Endodermal cell (in vitro differentiated cells): ENCODE measurements around the gene CWC27. TPM values are rescaled to one million over a fixed set of nuclear protein-coding genes. Genes with fewer than 3 reads are reported as not detected.
A peak's percentile ranks its signal among the peaks of the same experiment; 100 is the strongest.

Experiments used
- DNase-seq: peaks from one replicate; pipeline ENCODE4 v3.0.0-alpha.2; 2017
- H3K27ac ChIP-seq: 2 replicates; pipeline ENCODE4 v1.5.1; 2013; ENCODE audit warnings: mild to moderate bottlenecking, low read depth, low read length, moderate library complexity
- H3K27me3 ChIP-seq: 2 replicates; pipeline ENCODE4 v1.6.1; 2013; ENCODE audit warnings: mild to moderate bottlenecking, low read length, moderate library complexity; ENCODE audit not compliant: insufficient read depth, control insufficient read depth, poor library complexity, severe bottlenecking
- H3K36me3 ChIP-seq: 2 replicates; pipeline ENCODE4 v1.7.0; 2013; ENCODE audit warnings: mild to moderate bottlenecking, low read length, moderate library complexity; ENCODE audit not compliant: control insufficient read depth, insufficient read depth
- H3K4me1 ChIP-seq: one replicate; pipeline ENCODE4 v1.7.0; 2013; ENCODE audit warnings: low read length; ENCODE audit not compliant: control insufficient read depth, insufficient read depth
- H3K4me3 ChIP-seq: 2 replicates; pipeline ENCODE4 v1.5.1; 2013; ENCODE audit warnings: mild to moderate bottlenecking, low read length, moderate library complexity
- H3K9ac ChIP-seq: 2 replicates; pipeline ENCODE4 v1.6.1; 2013; ENCODE audit warnings: mild to moderate bottlenecking, low read length, moderate library complexity; ENCODE audit not compliant: poor library complexity, severe bottlenecking; ENCODE audit errors: extremely low read depth
- H3K9me3 ChIP-seq: 2 replicates; pipeline ENCODE4 v1.6.1; 2013; ENCODE audit warnings: mild to moderate bottlenecking, low read length, moderate library complexity; ENCODE audit not compliant: control insufficient read depth
- H3K27ac Mint-ChIP-seq: 2 replicates; pipeline ENCODE4 v1.8.0; 2020; ENCODE audit warnings: mixed read lengths
- H3K27me3 Mint-ChIP-seq: 2 replicates; pipeline ENCODE4 v1.8.0; 2021; ENCODE audit warnings: mild to moderate bottlenecking, mixed read lengths; ENCODE audit not compliant: insufficient read depth
- H3K36me3 Mint-ChIP-seq: 2 replicates; pipeline ENCODE4 v1.8.0; 2020; ENCODE audit warnings: low read depth, mixed read lengths
- H3K4me1 Mint-ChIP-seq: 2 replicates; pipeline ENCODE4 v1.8.0; 2020; ENCODE audit warnings: mixed read lengths
- H3K4me3 Mint-ChIP-seq: 2 replicates; pipeline ENCODE4 v1.8.0; 2020; ENCODE audit warnings: mild to moderate bottlenecking, moderate library complexity, mixed read lengths
- H3K9me3 Mint-ChIP-seq: 2 replicates; pipeline ENCODE4 v1.8.0; 2020; ENCODE audit warnings: mild to moderate bottlenecking, mixed read lengths
- WGBS, 2 experiments: methylation state at CpG; one replicate each; pipeline versions ENCODE4 v1.1.5 to v1.1.7; 2013; ENCODE audit warnings: missing lambda C conversion rate in 2 of 2, mixed read lengths in 1 of 2; ENCODE audit not compliant: insufficient coverage in 1 of 2, insufficient read length in 1 of 2; 5-methylcytosine and 5-hydroxymethylcytosine counted together
- total RNA-seq, 2 donors: library from RNA; stranded (reverse); fragmentation: NEBNext Ultra II Directional in 1 of 2; extraction: Animal tissue kit (Norgen Biotek cat#: 25700) in 1 of 2; gene quantifications; 2 replicates in 1 of 2; 3 replicates in 1 of 2; pipeline ENCODE4 v1.2.1, GENCODE V29; 2021
- TF ChIP-seq, protein P1 (sequence below): fragments of 200-600 bp; sonication (generic); conservative IDR thresholded peaks from 2 replicates; pipeline ENCODE4 v1.5.0; 2021; ENCODE audit warnings: antibody characterized with exemption, mild to moderate bottlenecking

Gene CWC27
- total RNA-seq, 2 donors from 2014 or later = 69.1 to 74.8 TPM

DNA sequence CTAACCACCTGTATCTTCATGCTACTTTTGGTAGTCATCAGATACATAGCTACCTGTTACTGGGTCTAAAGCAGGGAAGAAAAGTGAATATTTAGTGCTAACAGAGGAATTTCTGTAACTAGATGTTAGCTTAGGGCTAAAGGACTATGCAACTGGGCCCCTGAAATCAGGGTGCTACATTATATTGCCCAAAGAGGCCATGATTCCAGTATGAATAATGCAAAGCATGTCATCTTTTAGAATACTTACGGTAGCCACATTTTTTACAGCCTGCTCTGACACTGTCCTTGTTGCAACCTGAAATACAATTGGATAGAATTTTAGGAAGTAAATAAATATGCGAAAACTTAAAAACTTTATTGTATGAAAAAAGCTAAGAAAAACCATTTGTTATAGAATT is 14.7 kb upstream of the CWC27 start:
- Mint-ChIP-seq H3K9me3 (peaks cover 4% of the 10 kb centered on the region), H3K27me3 (no peaks in the 10 kb centered on the region), H3K27ac (no peak overlapping the region), H3K36me3 (peaks cover 73% of the 10 kb centered on the region), H3K4me3 (no peak overlapping the region), H3K4me1 (peaks cover 13% of the 10 kb centered on the region)
- Histone ChIP-seq H3K27ac (no peak overlapping the region), H3K36me3 (peaks cover 82% of the 10 kb centered on the region), H3K27me3 (no peaks in the 10 kb centered on the region), H3K9me3 (peaks cover 23% of the 10 kb centered on the region), H3K4me1 (peaks cover 5% of the 10 kb centered on the region), H3K4me3 (no peak overlapping the region), H3K9ac (no peak overlapping the region)
- no peak for DNase-seq
- TF ChIP-seq, protein P1, sequence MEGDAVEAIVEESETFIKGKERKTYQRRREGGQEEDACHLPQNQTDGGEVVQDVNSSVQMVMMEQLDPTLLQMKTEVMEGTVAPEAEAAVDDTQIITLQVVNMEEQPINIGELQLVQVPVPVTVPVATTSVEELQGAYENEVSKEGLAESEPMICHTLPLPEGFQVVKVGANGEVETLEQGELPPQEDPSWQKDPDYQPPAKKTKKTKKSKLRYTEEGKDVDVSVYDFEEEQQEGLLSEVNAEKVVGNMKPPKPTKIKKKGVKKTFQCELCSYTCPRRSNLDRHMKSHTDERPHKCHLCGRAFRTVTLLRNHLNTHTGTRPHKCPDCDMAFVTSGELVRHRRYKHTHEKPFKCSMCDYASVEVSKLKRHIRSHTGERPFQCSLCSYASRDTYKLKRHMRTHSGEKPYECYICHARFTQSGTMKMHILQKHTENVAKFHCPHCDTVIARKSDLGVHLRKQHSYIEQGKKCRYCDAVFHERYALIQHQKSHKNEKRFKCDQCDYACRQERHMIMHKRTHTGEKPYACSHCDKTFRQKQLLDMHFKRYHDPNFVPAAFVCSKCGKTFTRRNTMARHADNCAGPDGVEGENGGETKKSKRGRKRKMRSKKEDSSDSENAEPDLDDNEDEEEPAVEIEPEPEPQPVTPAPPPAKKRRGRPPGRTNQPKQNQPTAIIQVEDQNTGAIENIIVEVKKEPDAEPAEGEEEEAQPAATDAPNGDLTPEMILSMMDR = no peak
- WGBS, 2 experiments = 67 to 98% methylated on average over 1 to 2 of the region's 2 CpGs

DNA sequence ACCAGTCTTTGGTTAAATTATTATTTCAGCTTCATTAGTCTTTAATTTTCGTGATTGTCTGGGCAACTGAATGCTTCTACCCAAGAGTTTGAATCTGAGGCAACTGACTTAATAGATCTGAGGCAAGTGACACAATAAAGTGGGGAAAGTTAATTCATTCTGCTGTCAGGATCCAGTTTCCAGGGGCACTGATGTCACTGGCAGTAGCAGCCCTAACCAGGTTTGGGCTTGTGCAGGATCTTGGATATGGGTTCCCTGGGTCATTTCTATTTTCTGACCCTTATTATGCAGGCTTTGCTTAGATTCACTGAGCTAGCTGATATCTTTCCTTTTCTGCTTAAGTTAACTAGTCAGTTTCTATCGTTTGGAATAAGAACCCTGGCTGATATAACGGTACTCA is 9.8 kb upstream of the CWC27 start:
- peaks cover 4% of the 10 kb centered on the region for H3K9me3 Mint-ChIP-seq
- no peak overlapping the region for H3K27ac Mint-ChIP-seq
- no peaks in the 10 kb centered on the region for H3K27me3 Mint-ChIP-seq
- H3K36me3 Mint-ChIP-seq = peaks cover 47% of the 10 kb centered on the region
- peaks cover 65% of the 10 kb centered on the region for H3K36me3 ChIP-seq
- DNase-seq = no peak
- peak overlapping the region; percentile 8 for H3K27ac ChIP-seq
- TF ChIP-seq, protein P1 = no peak
- peaks cover 24% of the 10 kb centered on the region for H3K4me1 ChIP-seq
- 90 to 100% methylated on average over 3 of the region's 3 CpGs for WGBS, 2 experiments
- H3K4me3 ChIP-seq = peak overlapping the region; percentile 54
- H3K4me3 Mint-ChIP-seq = no peak overlapping the region
- H3K27me3 ChIP-seq = no peaks in the 10 kb centered on the region
- H3K9me3 ChIP-seq = peaks cover 10% of the 10 kb centered on the region
- H3K4me1 Mint-ChIP-seq = peaks cover 32% of the 10 kb centered on the region
- no peak overlapping the region for H3K9ac ChIP-seq

GRCh38 chr5:64759960-64760660 is 8.6 kb upstream of the CWC27 start:
- no peaks in the 10 kb centered on the region for H3K27me3 ChIP-seq
- Mint-ChIP-seq H3K4me3 (no peak overlapping the region), H3K9me3 (peaks cover 2% of the 10 kb centered on the region), H3K27ac (peak overlapping the region; percentile 74), H3K36me3 (peaks cover 40% of the 10 kb centered on the region), H3K4me1 (peaks cover 38% of the 10 kb centered on the region), H3K27me3 (no peaks in the 10 kb centered on the region)
- H3K27ac ChIP-seq = peak overlapping the region; percentile 77
- TF ChIP-seq, protein P1 = no peak
- H3K4me1 ChIP-seq = peaks cover 24% of the 10 kb centered on the region
- DNase-seq = peak; percentile 59
- H3K9me3 ChIP-seq = peaks cover 6% of the 10 kb centered on the region
- peak overlapping the region; percentile 27 for H3K9ac ChIP-seq
- WGBS, 2 experiments = 87 to 100% methylated on average over 3 to 4 of the region's 4 CpGs
- H3K4me3 ChIP-seq = peak overlapping the region; percentile 54
- H3K36me3 ChIP-seq = peaks cover 65% of the 10 kb centered on the region
